ENCODE data around the gene CDK14. TPM values are rescaled to one million over a fixed set of nuclear protein-coding genes. Genes with fewer than 3 reads are reported as not detected.

Gene CDK14
- total and polyA plus RNA-seq, 2 of the 8 experiments (the other 6 are each of a cell fraction or from before 2014, with no cell fraction given) = 5.5 to 47.3 TPM

DNA sequence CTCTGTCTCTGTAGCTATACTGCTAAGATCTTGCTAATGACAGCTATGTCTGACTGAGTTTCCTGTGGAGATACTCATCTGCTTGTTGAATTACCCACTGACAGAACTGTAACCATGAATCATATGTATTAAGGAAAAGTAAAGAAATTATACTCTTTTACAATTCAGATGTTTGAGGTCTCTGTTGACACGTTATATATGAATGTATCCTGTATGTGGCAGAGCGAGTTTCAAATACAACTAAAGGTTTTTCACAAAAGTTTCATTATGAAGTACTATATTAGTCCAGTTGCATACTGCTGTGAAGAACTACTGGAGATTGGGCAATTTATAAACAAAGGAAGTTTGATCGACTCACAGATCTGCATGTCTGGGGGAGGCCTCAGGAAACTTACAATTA lies 232.5 kb downstream of the CDK14 start:
- Histone ChIP-seq H4K20me1 (replicated peaks in 1 of 2; ENCODE audit: control insufficient read depth in 1 of 2, insufficient read depth in 2 of 2, low read length in 2 of 2) (no peaks in the 10 kb centered on the region), H3K36me3 (ENCODE audit: control insufficient read depth in 2 of 4, insufficient read depth in 4 of 4, low read length in 3 of 4) (no peaks in the 10 kb centered on the region; a peak in 2 of 8 replicates), H4K8ac (ENCODE audit: extremely low read depth, insufficient read depth, low read length) (no peak overlapping the region), H3K23me2 (ENCODE audit: low read depth, low read length) (no peaks in the 10 kb centered on the region; the same call in 1 of the 2 replicates), H2BK20ac (ENCODE audit: low read length) (no peak overlapping the region), H3K79me2 (ENCODE audit: control insufficient read depth in 1 of 2, insufficient read depth in 2 of 2, low read length in 2 of 2) (no peaks in the 10 kb centered on the region), H3K4ac (replicated peaks; ENCODE audit: insufficient read length, low read depth, low read length) (no peak overlapping the region), H3K4me3 (ENCODE audit: extremely low read depth in 1 of 4, insufficient read depth in 2 of 4, low read depth in 3 of 4, low read length in 4 of 4) (no peak overlapping the region), H3K27me3 (replicated peaks in 1 of 4; ENCODE audit: control insufficient read depth in 3 of 4, extremely low read depth in 1 of 4, insufficient read depth in 3 of 4, low read length in 3 of 4) (no peaks in the 10 kb centered on the region), H3K9ac (replicated peaks in 1 of 4; ENCODE audit: extremely low read depth in 1 of 4, low read depth in 3 of 4, low read length in 3 of 4) (no peak overlapping the region), H3K18ac (ENCODE audit: extremely low read depth, low read length) (no peak overlapping the region), H3K4me1 (replicated peaks in 1 of 4; ENCODE audit: control insufficient read depth in 3 of 4, insufficient read depth in 4 of 4, low read length in 3 of 4) (peaks cover 0 to 2% (median under 1%) of the 10 kb centered on the region in 4 experiments; a peak in 2 of 7 replicates), H2BK5ac (ENCODE audit: low read depth, low read length) (no peak overlapping the region), H2BK120ac (replicated peaks; ENCODE audit: low read depth, low read length) (no peak overlapping the region), H3K9me3 (ENCODE audit: insufficient read depth in 2 of 2, low read depth in 1 of 2, low read length in 1 of 2) (peaks cover 15 to 16% of the 10 kb centered on the region in 2 experiments), H2BK15ac (ENCODE audit: low read length) (no peak overlapping the region), H2AK5ac (ENCODE audit: low read depth, low read length) (no peak overlapping the region), H4K5ac (ENCODE audit: insufficient read length, low read depth, low read length) (no peak overlapping the region), H4K91ac (replicated peaks; ENCODE audit: insufficient read length, low read length) (no peak overlapping the region), H3K14ac (ENCODE audit: insufficient read length) (no peak overlapping the region), H3K23ac (ENCODE audit: insufficient read length) (no peak overlapping the region), H3K4me2 (ENCODE audit: insufficient read depth in 1 of 2, low read depth in 2 of 2, low read length in 2 of 2) (no peak overlapping the region), H3K79me1 (ENCODE audit: low read depth, low read length) (no peaks in the 10 kb centered on the region), H3K27ac (ENCODE audit: low read depth, low read length) (no peak overlapping the region), H3K56ac (replicated peaks; ENCODE audit: insufficient read length, low read depth, low read length) (no peak overlapping the region), H2BK12ac (ENCODE audit: low read depth, low read length) (no peak overlapping the region), H2AFZ (ENCODE audit: low read length) (no peak overlapping the region)
- DNase-seq (ENCODE audit: low read depth in 1 of 2, low spot score in 2 of 2) (no peak), FAIRE-seq (no peak)
- TF ChIP-seq MAFK (IDR thresholded peaks at IDR 0.05; ENCODE audit: low read depth, low read length) = no peak
- no peak for TF ChIP-seq TEAD4 (IDR thresholded peaks at IDR 0.05; ENCODE audit: low read depth, low read length)
- no peak for TF ChIP-seq POU5F1 (IDR thresholded peaks at IDR 0.05; ENCODE audit: low read depth, low read length)
- no peak for TF ChIP-seq SUZ12 (IDR thresholded peaks at IDR 0.05; ENCODE audit: low read length)
- no peak for TF ChIP-seq GTF2F1 (IDR thresholded peaks at IDR 0.05; ENCODE audit: borderline replicate concordance, low read depth, low read length)
- TF ChIP-seq, protein P1, sequence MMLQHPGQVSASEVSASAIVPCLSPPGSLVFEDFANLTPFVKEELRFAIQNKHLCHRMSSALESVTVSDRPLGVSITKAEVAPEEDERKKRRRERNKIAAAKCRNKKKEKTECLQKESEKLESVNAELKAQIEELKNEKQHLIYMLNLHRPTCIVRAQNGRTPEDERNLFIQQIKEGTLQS (IDR thresholded peaks at IDR 0.05; ENCODE audit: insufficient read depth, low read depth, low read length) = no peak
- TF ChIP-seq BRCA1 (IDR thresholded peaks at IDR 0.05; ENCODE audit: low read depth, low read length) = no peak
- no peak for TF ChIP-seq EZH2 (IDR thresholded peaks at IDR 0.05; ENCODE audit: low read depth, low read length, severe bottlenecking)
- ChIA-PET CTCF (ENCODE audit: partially characterized antibody) (no interaction called here), POLR2A (ENCODE audit: partially characterized antibody) (no interaction called here)
- 89% methylated on average over 3 of the region's 3 CpGs; no CpG with 5 or more reads in 1 of the 2 experiments for WGBS, 2 experiments (ENCODE audit: extremely low coverage in 1 of 2, insufficient coverage in 1 of 2, insufficient read length in 1 of 2, insufficient replicate concordance in 2 of 2, low coverage in 1 of 2, low lambda C conversion rate in 2 of 2, missing lambda C conversion rate in 1 of 2)
